GM10248 (cell line): ENCODE data around the gene FGF7.
A peak's percentile ranks its signal among the peaks of the same experiment; 100 is the strongest.
"Not testable (repeated sequence)": the region's sequence is repeated elsewhere in the genome, so short reads cannot be mapped to it uniquely, and the experiment has no call there.

ENCODE experiments used
- CTCF ChIA-PET: fragments of 300-600 bp; sonication (Branson Sonifier 250); formaldehyde crosslinking; extraction: SDS; loops from one replicate; lab custom pipeline; 2021; ENCODE audit warnings: antibody characterized with exemption; lab: Yijun Ruan, JAX
- POLR2A ChIA-PET: fragments of 350-650 bp; sonication (Branson Sonifier 250); formaldehyde crosslinking; extraction: SDS; loops from one replicate; lab custom pipeline; 2020; ENCODE audit warnings: antibody characterized with exemption; lab: Yijun Ruan, JAX
- DNase-seq: peaks from one replicate; pipeline ENCODE4 v3.0.0; 2012; ENCODE audit errors: extremely low spot score
- TF ChIP-seq, protein P1 (sequence below): IDR thresholded peaks from 2 replicates; pipeline ENCODE4 v1.5.1; 2012; ENCODE audit warnings: mild to moderate bottlenecking, low read depth; ENCODE audit errors: extremely low read depth, missing control alignments, control extremely low read depth

Gene FGF7

DNA sequence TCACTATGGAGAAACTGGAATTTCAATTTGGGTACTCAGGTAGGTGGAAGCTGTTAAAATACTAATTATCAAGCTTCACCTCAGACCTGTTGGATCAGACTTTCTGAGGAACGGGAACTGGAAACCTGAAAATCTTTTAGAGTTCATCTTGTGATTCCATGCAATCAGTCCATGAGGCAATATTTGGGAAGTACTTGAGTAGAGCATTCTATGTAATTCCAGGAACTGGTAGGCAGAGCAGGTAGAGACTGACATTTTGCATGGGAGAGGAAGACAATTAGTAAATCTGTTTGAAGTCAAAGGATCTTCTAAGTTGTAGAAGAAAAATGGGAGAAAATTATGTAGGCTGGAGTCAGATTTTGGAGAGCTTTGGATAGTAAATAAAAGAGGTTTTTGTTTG, 43.1 kb downstream of the FGF7 start:
- no peak for DNase-seq
- TF ChIP-seq, protein P1, sequence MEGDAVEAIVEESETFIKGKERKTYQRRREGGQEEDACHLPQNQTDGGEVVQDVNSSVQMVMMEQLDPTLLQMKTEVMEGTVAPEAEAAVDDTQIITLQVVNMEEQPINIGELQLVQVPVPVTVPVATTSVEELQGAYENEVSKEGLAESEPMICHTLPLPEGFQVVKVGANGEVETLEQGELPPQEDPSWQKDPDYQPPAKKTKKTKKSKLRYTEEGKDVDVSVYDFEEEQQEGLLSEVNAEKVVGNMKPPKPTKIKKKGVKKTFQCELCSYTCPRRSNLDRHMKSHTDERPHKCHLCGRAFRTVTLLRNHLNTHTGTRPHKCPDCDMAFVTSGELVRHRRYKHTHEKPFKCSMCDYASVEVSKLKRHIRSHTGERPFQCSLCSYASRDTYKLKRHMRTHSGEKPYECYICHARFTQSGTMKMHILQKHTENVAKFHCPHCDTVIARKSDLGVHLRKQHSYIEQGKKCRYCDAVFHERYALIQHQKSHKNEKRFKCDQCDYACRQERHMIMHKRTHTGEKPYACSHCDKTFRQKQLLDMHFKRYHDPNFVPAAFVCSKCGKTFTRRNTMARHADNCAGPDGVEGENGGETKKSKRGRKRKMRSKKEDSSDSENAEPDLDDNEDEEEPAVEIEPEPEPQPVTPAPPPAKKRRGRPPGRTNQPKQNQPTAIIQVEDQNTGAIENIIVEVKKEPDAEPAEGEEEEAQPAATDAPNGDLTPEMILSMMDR = no peak
- CTCF ChIA-PET = no interaction called here
- POLR2A ChIA-PET = no interaction called here

GRCh38 chr15:49467746-49468480, 44.9 kb downstream of the FGF7 start:
- POLR2A ChIA-PET = no interaction called here
- no peak for DNase-seq
- TF ChIP-seq, protein P1 = no peak
- CTCF ChIA-PET = no interaction called here

DNA sequence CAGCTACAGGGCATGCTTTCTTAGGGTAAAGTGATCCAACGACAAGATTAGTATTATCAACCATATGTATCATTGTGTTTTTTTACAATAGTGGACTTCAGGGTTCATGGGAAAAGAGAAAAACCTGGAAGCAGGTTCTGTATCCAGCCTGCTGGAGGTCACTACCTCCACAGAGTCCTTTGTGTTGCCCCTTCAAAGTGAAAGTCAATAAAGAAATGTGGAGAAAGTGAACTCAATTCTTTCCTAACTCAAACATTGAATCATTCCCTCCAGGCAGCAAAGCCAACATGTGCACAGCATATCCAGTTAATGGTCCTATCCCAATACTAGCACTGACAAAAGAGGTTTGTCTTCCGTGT, 45.4 kb downstream of the FGF7 start:
- CTCF ChIA-PET = no interaction called here
- TF ChIP-seq, protein P1 = no peak
- POLR2A ChIA-PET = no interaction called here
- DNase-seq = no peak

- POLR2A ChIA-PET, DNase-seq: not testable (repeated sequence)
- CTCF ChIA-PET = interaction anchor here (1.0 to 1.6 kb wide), 8 partner anchors 9 to 684 kb away, joined by 3 to 5 read pairs (median 4); no protein-coding TSS in a partner anchor
- TF ChIP-seq, protein P1 = peak; percentile 15
Observed at GRCh38 chr15:49471248-49471647, 48.2 kb downstream of the FGF7 start.

DNA sequence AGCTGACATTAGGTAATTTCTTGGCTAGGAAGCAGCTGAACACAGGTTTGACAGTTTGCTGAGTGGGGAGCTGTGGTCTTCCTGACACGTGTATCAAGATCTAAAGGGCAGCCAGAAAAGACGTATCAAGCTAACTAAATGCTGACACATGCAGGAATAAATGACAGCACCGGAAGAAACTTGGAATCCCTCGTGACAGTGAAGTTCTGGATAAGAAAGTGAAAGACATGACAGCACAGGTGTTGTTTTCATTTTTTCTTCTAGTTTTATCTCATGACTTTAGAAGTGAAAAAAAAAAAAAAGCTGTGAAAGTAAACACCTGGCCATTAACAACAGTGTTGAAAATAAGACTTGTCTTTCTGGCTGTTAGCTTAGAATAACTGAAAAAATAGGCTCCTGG, 48.7 kb downstream of the FGF7 start:
- ChIA-PET CTCF (interaction anchor here (1.0 to 1.6 kb wide), 7 partner anchors 11 to 683 kb away, joined by 3 to 5 read pairs (median 4); no protein-coding TSS in a partner anchor), POLR2A (no interaction called here)
- DNase-seq = peak; percentile 16
- TF ChIP-seq, protein P1 = no peak

- ChIA-PET CTCF (interaction anchor here (1.6 kb wide), 3 partner anchors 23 to 403 kb away, joined by 4 read pairs; no protein-coding TSS in a partner anchor), POLR2A (no interaction called here)
- DNase-seq = no peak
- TF ChIP-seq, protein P1 = no peak
Observed at GRCh38 chr15:49472338-49472737, 49.3 kb downstream of the FGF7 start.

GRCh38 chr15:49473031-49473430, 50.0 kb downstream of the FGF7 start:
- TF ChIP-seq, protein P1 = no peak
- DNase-seq = no peak
- POLR2A ChIA-PET = no interaction called here
- CTCF ChIA-PET = no interaction called here

GRCh38 chr15:49478021-49478420, 55.0 kb downstream of the FGF7 start:
- DNase-seq, POLR2A ChIA-PET, CTCF ChIA-PET: not testable (repeated sequence)

DNA sequence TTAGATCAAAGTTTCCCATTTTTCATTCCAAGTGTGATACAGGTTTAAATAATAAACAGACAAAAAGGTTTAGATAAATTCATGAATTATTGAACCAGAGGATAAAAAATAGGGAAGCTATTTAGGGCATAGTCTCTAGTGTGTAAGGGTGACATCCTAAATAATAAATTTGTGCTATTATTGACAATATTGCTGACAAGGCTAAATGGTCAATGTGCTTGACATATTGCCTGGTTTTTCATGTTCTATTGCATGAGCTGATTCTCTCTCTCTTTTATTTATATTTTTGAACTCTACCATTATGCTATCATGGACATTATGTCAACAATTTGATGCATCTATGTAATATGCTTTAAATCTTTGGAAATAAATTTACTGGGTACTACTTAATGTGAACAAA, 55.9 kb downstream of the FGF7 start:
- POLR2A ChIA-PET = not testable (repeated sequence)

GRCh38 chr15:49485401-49485800, 62.4 kb downstream of the FGF7 start:
- DNase-seq, CTCF ChIA-PET, POLR2A ChIA-PET: not testable (repeated sequence)

More for the DNA sequence above, 55.9 kb downstream of the FGF7 start:
- CTCF ChIA-PET, DNase-seq: not testable (repeated sequence)
